GM12875 (cell line): ENCODE results near the gene ZNF544.
"Not testable (repeated sequence)": the region's sequence is repeated elsewhere in the genome, so short reads cannot be mapped to it uniquely, and the experiment has no call there.

Experiments
- H3K4me3 ChIP-seq: one replicate; pipeline ENCODE4 v1.5.1; 2011; ENCODE audit warnings: low read depth, low read length, control low read depth
- TF ChIP-seq, protein P1 (sequence below): IDR thresholded peaks from 2 replicates; pipeline ENCODE4 v1.5.1; 2011; ENCODE audit warnings: low read depth, mild to moderate bottlenecking, control low read depth, inconsistent platforms, low read length, moderate library complexity, borderline replicate concordance; ENCODE audit not compliant: insufficient read depth

ZNF544 gene

DNA sequence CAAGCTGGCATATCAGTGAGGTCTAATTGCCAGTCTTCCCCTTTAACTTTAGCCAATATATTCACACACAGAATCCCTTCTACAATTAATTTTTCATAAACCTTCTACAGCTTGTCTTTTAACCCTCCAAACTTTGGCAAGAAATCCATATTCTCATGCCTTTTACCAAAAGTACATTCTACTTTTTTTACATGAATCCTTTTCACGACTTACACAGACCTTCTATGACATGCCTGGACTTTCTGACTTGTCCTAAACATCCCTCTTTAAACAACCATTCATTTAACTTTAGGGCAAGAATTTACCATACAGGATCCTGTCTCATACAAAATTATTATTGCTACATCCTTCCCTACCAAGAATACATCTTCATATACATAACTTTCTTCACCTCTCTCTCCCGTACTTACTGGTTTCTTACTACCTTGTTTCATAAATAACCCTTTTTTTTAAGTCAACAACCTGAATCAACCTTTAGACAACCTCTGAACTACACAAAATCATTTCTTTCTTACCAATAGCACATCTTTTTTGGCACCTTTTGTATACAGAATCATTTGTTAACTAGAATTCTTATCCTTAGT is 23.5 kb downstream of the ZNF544 start:
- TF ChIP-seq, protein P1, sequence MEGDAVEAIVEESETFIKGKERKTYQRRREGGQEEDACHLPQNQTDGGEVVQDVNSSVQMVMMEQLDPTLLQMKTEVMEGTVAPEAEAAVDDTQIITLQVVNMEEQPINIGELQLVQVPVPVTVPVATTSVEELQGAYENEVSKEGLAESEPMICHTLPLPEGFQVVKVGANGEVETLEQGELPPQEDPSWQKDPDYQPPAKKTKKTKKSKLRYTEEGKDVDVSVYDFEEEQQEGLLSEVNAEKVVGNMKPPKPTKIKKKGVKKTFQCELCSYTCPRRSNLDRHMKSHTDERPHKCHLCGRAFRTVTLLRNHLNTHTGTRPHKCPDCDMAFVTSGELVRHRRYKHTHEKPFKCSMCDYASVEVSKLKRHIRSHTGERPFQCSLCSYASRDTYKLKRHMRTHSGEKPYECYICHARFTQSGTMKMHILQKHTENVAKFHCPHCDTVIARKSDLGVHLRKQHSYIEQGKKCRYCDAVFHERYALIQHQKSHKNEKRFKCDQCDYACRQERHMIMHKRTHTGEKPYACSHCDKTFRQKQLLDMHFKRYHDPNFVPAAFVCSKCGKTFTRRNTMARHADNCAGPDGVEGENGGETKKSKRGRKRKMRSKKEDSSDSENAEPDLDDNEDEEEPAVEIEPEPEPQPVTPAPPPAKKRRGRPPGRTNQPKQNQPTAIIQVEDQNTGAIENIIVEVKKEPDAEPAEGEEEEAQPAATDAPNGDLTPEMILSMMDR = no peak
- H3K4me3 ChIP-seq = no peak overlapping the region

DNA sequence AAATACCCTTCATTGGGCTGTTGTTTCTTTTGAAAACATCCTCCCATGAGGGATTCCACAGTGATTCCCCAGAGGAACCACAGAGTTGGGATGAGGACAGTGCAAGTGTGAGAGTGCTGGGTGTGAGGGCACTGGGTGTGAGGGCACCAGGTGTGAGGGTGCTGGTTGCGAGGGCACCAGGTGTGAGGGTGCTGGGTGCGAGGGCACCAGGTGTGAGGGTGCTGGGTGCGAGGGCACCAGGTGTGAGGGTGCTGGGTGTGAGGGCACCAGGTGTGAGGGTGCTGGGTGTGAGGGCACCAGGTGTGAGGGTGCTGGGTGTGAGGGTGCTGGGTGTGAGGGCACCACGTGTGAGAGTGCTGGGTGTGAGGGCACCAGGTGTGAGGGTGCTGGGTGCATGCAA is 29.5 kb downstream of the ZNF544 start:
- not testable (repeated sequence) for H3K4me3 ChIP-seq

DNA sequence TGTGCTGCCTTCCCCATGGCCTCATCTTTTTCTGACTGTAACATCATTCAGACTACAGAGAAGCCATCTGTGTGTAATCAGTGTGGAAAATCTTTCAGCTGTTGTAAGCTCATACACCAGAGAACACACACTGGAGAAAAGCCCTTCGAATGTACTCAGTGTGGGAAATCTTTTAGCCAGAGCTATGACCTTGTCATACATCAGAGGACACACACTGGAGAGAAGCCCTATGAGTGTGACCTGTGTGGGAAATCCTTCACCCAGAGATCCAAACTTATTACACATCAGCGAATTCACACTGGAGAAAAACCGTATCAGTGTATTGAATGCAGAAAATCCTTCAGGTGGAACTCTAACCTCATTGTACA is 32.9 kb downstream of the ZNF544 start:
- TF ChIP-seq, protein P1 = no peak
- no peak overlapping the region for H3K4me3 ChIP-seq

DNA sequence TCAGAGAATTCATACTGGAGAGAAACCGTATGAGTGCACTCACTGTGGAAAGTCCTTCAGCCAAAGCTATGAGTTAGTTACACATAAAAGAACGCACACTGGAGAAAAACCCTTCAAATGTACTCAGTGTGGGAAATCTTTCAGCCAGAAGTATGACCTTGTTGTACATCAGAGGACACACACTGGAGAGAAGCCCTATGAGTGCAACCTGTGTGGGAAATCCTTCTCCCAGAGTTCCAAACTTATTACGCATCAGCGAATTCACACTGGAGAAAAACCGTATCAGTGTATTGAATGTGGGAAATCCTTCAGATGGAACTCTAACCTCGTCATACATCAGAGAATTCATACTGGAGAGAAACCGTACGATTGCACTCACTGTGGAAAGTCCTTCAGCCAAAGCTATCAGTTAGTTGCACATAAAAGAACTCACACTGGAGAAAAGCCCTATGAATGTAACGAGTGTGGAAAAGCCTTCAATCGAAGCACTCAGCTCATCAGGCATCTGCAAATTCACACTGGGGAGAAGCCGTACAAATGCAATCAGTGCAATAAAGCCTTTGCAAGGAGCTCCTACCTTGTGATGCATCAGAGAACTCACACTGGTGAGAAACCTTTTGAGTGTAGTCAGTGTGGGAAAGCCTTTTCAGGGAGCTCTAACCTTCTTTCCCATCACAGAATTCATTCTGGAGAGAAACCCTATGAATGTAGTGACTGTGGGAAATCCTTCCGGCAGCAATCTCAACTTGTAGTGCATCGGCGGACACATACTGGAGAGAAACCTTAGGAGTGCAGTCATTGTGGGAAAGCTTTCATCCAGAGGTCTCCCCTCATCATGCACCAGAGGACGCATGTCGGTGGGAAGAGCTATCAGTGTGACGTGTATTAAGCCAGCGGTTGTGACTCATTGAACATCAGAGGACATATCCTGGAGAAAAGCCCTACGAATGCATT is 33.5 kb downstream of the ZNF544 start:
- TF ChIP-seq, protein P1 = no peak
- H3K4me3 ChIP-seq = no peak overlapping the region

DNA sequence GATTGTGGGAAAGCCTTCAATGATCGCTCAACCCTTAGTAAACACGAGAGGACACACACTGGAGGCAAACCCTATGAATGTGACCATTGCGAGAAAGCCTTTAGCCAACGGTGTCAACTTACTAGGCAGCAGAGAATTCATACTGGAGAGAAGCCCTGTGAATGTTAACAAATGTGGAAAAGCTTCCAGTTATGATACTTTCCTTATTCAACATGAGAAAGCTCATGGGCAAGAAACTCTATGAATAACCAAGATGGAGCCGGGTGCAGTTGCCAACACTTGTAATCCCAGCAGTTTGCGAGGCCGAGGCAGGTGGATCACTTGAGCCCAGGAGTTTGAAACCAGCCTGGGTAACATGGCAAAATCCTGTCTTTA is 34.2 kb downstream of the ZNF544 start:
- H3K4me3 ChIP-seq = no peak overlapping the region
- TF ChIP-seq, protein P1 = no peak

DNA sequence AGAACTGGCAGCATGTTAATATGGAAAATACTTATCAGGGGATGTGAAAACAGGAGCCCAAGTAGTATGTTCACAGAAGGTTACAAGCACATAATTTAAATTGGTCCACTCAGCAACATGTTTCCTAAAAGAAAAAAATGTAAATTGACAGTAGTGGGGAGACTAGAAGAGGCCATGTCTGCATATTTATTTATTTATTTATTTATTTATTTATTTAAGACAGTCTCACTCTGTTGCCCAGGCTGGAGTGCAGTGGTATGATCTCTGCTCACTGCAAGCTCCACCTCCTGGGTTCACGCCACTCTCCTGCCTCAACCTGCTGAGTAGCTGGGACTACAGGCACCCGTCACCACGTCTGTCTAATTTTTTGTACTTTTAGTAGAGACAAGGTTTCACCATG is 36.4 kb downstream of the ZNF544 start:
- H3K4me3 ChIP-seq = no peak overlapping the region
- TF ChIP-seq, protein P1 = no peak

DNA sequence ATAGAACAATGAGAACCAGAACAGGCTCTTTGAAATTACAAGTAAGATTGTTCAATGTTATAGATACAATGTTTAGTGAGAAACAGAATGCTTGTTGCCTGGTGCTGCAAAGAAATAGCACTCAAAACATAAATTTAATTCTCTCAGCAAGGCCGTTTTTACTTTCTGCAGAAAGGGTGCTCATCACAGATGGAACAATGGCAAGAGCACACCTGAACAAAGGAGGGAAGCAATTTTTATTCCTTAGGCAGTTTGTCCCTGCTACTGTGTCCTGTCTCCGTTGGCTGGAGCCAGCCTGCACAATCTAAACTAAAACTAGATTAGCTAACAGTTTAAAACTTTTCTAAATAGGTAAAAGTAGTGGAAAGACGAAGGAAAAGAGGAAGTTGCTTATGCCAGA is 39.6 kb downstream of the ZNF544 start:
- TF ChIP-seq, protein P1 = no peak
- no peak overlapping the region for H3K4me3 ChIP-seq
